ENCODE results near the gene STK4. TPM values are rescaled to one million over a fixed set of nuclear protein-coding genes. Genes with fewer than 3 reads are reported as not detected.

Gene STK4
- total and polyA plus RNA-seq, 2 of the 8 experiments (the other 6 are each of a cell fraction or from before 2014, with no cell fraction given) = 12.0 to 34.3 TPM

- DNase-seq (ENCODE audit: low read depth in 1 of 2, low spot score in 2 of 2) = no peak
- Histone ChIP-seq H2AK5ac (ENCODE audit: low read depth, low read length) (no peak overlapping the region), H2BK12ac (ENCODE audit: low read depth, low read length) (no peak overlapping the region), H3K9me3 (ENCODE audit: insufficient read depth in 2 of 2, low read depth in 1 of 2, low read length in 1 of 2) (no peaks in the 10 kb centered on the region), H3K27me3 (replicated peaks in 1 of 4; ENCODE audit: control insufficient read depth in 3 of 4, extremely low read depth in 1 of 4, insufficient read depth in 3 of 4, low read length in 3 of 4) (no peaks in the 10 kb centered on the region), H2AFZ (ENCODE audit: low read length) (no peak overlapping the region), H4K20me1 (replicated peaks in 1 of 2; ENCODE audit: control insufficient read depth in 1 of 2, insufficient read depth in 2 of 2, low read length in 2 of 2) (no peaks in the 10 kb centered on the region), H4K5ac (ENCODE audit: insufficient read length, low read depth, low read length) (no peak overlapping the region), H3K79me1 (ENCODE audit: low read depth, low read length) (no peaks in the 10 kb centered on the region), H2BK15ac (ENCODE audit: low read length) (no peak overlapping the region), H3K4me1 (replicated peaks in 1 of 4; ENCODE audit: control insufficient read depth in 3 of 4, insufficient read depth in 4 of 4, low read length in 3 of 4) (peaks cover 0 to 8% (median 3%) of the 10 kb centered on the region in 4 experiments; a peak in 4 of 7 replicates), H2BK20ac (ENCODE audit: low read length) (no peak overlapping the region), H3K23ac (ENCODE audit: insufficient read length) (no peak overlapping the region), H3K4me3 (ENCODE audit: extremely low read depth in 1 of 4, insufficient read depth in 2 of 4, low read depth in 3 of 4, low read length in 4 of 4) (no peak overlapping the region), H4K91ac (replicated peaks; ENCODE audit: insufficient read length, low read length) (no peak overlapping the region), H3K18ac (ENCODE audit: extremely low read depth, low read length) (no peak overlapping the region), H4K8ac (ENCODE audit: extremely low read depth, insufficient read depth, low read length) (no peak overlapping the region), H3K4ac (replicated peaks; ENCODE audit: insufficient read length, low read depth, low read length) (no peak overlapping the region), H3K23me2 (ENCODE audit: low read depth, low read length) (no peaks in the 10 kb centered on the region), H2BK120ac (replicated peaks; ENCODE audit: low read depth, low read length) (peak overlapping the region; percentile 3), H3K56ac (replicated peaks; ENCODE audit: insufficient read length, low read depth, low read length) (no peak overlapping the region), H3K27ac (ENCODE audit: low read depth, low read length) (no peak overlapping the region), H3K14ac (ENCODE audit: insufficient read length) (no peak overlapping the region), H2BK5ac (ENCODE audit: low read depth, low read length) (no peak overlapping the region), H3K36me3 (ENCODE audit: control insufficient read depth in 2 of 4, insufficient read depth in 4 of 4, low read length in 3 of 4) (no peaks in the 10 kb centered on the region; a peak in 3 of 8 replicates), H3K9ac (replicated peaks in 1 of 4; ENCODE audit: extremely low read depth in 1 of 4, low read depth in 3 of 4, low read length in 3 of 4) (no peak overlapping the region), H3K4me2 (ENCODE audit: insufficient read depth in 1 of 2, low read depth in 2 of 2, low read length in 2 of 2) (no peak overlapping the region), H3K79me2 (ENCODE audit: control insufficient read depth in 1 of 2, insufficient read depth in 2 of 2, low read length in 2 of 2) (peaks cover 0 to 2% of the 10 kb centered on the region in 2 experiments; a peak in 1 of 4 replicates)
- TF ChIP-seq GABPA (IDR thresholded peaks at IDR 0.05; ENCODE audit: borderline replicate concordance, insufficient read depth, low read length) (no peak), USF2 (IDR thresholded peaks at IDR 0.05; ENCODE audit: low read length) (no peak), EGR1 (IDR thresholded peaks at IDR 0.05; ENCODE audit: borderline replicate concordance, low read depth, low read length) (no peak), EZH2 (IDR thresholded peaks at IDR 0.05; ENCODE audit: low read depth, low read length, severe bottlenecking) (no peak), SIX5 (IDR thresholded peaks at IDR 0.05; ENCODE audit: low read depth, low read length) (no peak), RAD21 (IDR thresholded peaks at IDR 0.05 in 1 of 2, conservative IDR thresholded peaks at IDR 0.05 in 1 of 2; ENCODE audit: low read depth in 2 of 2, low read length in 2 of 2) (no peak)
- FAIRE-seq = no peak
- WGBS, 2 experiments (ENCODE audit: extremely low coverage in 1 of 2, insufficient coverage in 1 of 2, insufficient read length in 1 of 2, insufficient replicate concordance in 2 of 2, low coverage in 1 of 2, low lambda C conversion rate in 2 of 2, missing lambda C conversion rate in 1 of 2) = 87% methylated on average over 1 of the region's 1 CpG; no CpG with 5 or more reads in 1 of the 2 experiments
- POLR2A ChIA-PET (ENCODE audit: partially characterized antibody) = no interaction called here
- CTCF ChIA-PET (ENCODE audit: partially characterized antibody) = interaction anchor here (0.6 to 3.6 kb wide), 4 partner anchors 13 to 311 kb away, joined by 3 to 15 read pairs (median 4); partner anchors contain the start of gene SDC4
Measured at GRCh38 chr20:45037050-45037449, 70.7 kb downstream of the STK4 start.

Measured in H1 (cell line).